Loucy (cell line): ENCODE measurements around the gene C2CD3.

Source experiments
- CTCF ChIP-seq: fragments of 200-600 bp; sonication (generic); conservative IDR thresholded peaks from 2 replicates; pipeline ENCODE4 v1.5.1; 2014; ENCODE audit warnings: mild to moderate bottlenecking, antibody characterized with exemption, low read length
- EZH2phosphoT487 ChIP-seq: fragments of 200-600 bp; IDR thresholded peaks from 2 replicates; pipeline ENCODE4 v1.6.1; 2018; ENCODE audit warnings: antibody characterized with exemption, mild to moderate bottlenecking, moderate library complexity, borderline replicate concordance

DNA sequence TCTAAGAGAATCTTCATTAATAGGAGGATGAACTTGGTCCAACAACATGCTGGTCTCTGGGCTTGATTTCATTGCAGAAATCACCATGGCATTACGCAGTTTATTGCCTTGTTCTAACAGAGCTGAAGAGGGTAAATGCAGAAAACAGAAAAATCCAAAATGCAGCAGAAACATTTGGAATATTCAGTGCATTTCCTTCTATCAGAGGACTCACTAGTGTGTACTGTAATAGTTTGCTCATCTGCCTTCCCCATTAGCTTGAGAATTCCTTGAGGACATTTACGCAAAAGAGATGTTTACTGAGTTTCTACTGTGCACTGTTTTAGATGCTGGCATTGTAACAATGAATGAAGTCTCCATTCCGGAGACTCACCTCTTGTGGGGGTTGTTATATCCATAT, 37.4 kb downstream of the C2CD3 start:
- no peak for TF ChIP-seq CTCF
- no peak for TF ChIP-seq EZH2phosphoT487
